ENCODE measurements around the gene KCNJ4.
"Not testable (repeated sequence)": the region's sequence is repeated elsewhere in the genome, so short reads cannot be mapped to it uniquely, and the experiment has no call there.

The KCNJ4 gene

DNA sequence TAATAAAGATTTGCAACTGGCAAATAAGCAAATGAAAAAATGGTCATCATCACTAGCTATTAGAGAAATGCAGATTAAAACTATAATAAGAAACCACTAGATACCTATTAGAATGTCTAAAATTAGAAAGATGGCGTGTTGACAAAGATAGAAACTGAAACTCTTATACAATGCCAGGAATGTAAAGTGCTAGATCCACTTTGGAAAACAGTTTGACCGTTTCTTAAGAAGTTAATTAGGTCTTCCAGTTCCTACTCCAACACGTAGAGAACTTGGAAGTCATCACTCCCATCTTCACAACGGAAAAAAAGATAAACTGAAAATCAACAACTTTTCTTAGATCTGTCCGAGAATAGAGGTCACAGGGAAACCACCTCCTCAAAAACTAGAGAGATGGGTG lies 68.1 kb downstream of the KCNJ4 start:
- not testable (repeated sequence) for DNase-seq (ENCODE audit: low read depth in 2 of 2)

DNA sequence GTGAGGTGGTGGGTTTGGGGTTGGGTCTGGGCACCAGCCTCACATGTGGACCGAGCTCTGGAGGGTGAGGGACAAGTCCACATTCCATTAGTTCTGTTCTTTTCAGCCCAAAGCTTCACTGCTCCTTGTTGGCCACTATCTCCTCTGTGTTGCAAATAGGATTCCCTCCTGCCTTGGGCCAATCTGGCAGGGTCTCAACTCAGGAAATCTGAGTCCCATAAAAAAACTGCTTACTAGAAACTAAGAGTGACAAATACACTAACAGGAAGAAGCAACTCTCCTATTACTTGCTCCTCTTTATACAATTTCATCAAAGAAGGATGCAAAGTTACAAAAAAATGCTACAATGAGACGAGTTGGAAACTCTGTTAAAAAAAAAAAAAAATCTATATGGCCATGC lies 71.6 kb downstream of the KCNJ4 start:
- no peak for DNase-seq (ENCODE audit: low read depth in 2 of 2)

DNA sequence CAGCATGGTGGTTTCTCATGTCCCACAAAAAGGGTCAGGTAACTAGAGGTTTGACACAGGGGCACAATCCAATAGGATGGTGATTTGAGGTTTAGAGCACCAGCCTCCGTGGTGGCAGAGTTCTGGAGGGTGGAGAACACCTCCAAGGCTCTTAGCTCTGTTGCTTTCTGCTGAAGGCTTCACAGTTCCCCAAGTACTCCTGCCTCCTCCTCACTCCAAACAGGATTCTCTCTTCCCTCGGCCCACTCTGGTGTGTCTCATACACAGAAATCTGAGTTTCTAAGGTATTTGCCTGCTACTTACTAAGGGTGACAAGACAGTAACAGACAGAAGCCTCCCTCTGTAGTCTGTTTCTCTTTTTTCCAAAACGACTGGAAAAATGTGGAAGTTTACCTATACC lies 73.6 kb downstream of the KCNJ4 start:
- DNase-seq (ENCODE audit: low read depth in 2 of 2): not testable (repeated sequence)
